Measurements from ENCODE around the gene EPC2. TPM values are rescaled to one million over a fixed set of nuclear protein-coding genes. Genes with fewer than 3 reads are reported as not detected.

The EPC2 gene
- polyA plus RNA-seq, 1 of the 3 experiments (the other 2 are of a cell fraction) = 8.8 TPM

GRCh38 chr2:148619560-148620195 lies 24.9 kb upstream of the EPC2 start:
- H3K4me2 ChIP-seq = no peak overlapping the region
- ChIA-PET POLR2A (interaction anchor here (0.7 kb wide), 1 partner anchor 23 kb away, joined by 3 read pairs; no protein-coding TSS in a partner anchor), CTCF (interaction anchor here (1.0 kb wide), 1 partner anchor 83 kb away, joined by 3 read pairs; no protein-coding TSS in a partner anchor)
- H3K4me1 ChIP-seq (ENCODE audit: control insufficient read depth in 1 of 2, insufficient read depth in 2 of 2, low read depth in 1 of 2, low read length in 1 of 2) = peaks cover 4 to 9% of the 10 kb centered on the region in 2 experiments; a peak in 2 of 4 replicates
- H3K27ac ChIP-seq (ENCODE audit: low read depth in 2 of 2, low read length in 1 of 2) = no peak overlapping the region
- no peaks in the 10 kb centered on the region for H3K79me2 ChIP-seq (ENCODE audit: insufficient read depth)
- no peaks in the 10 kb centered on the region for H3K9me3 ChIP-seq
- H3K9me2 ChIP-seq = no peaks in the 10 kb centered on the region
- no peak for TF ChIP-seq FOXM1 (IDR thresholded peaks at IDR 0.05; ENCODE audit: low read depth)
- TF ChIP-seq GABPA (IDR thresholded peaks at IDR 0.05; ENCODE audit: low read depth) = no peak
- TF ChIP-seq IRF3 (IDR thresholded peaks at IDR 0.05; ENCODE audit: low read depth, low read length) = no peak
- no peak for TF ChIP-seq USF2 (IDR thresholded peaks at IDR 0.05; ENCODE audit: borderline replicate concordance, low read depth, low read length)
- TF ChIP-seq RCOR1 (IDR thresholded peaks at IDR 0.05; ENCODE audit: low read length) = no peak
- H3K4me3 ChIP-seq (ENCODE audit: low read depth in 2 of 2, low read length in 1 of 2) = no peak overlapping the region
- WGBS (ENCODE audit: low lambda C conversion rate) = 27% methylated on average over 4 of the region's 4 CpGs
- no peaks in the 10 kb centered on the region for H3K36me3 ChIP-seq (replicated peaks in 1 of 2; ENCODE audit: control insufficient read depth in 1 of 2, insufficient read depth in 2 of 2, low read length in 1 of 2)
- H3F3A ChIP-seq (replicated peaks; ENCODE audit: insufficient read depth) = peaks cover 4% of the 10 kb centered on the region
- no peaks in the 10 kb centered on the region for H4K20me1 ChIP-seq (ENCODE audit: insufficient read depth)
- H3K27me3 ChIP-seq (ENCODE audit: insufficient read depth) = no peaks in the 10 kb centered on the region
- no peak overlapping the region for H3K9ac ChIP-seq
- H2AFZ ChIP-seq (ENCODE audit: low read depth) = no peak overlapping the region
- no peak for DNase-seq

GRCh38 chr2:148622366-148622765 lies 22.2 kb upstream of the EPC2 start:
- Histone ChIP-seq H3K9me3 (no peaks in the 10 kb centered on the region), H4K20me1 (ENCODE audit: insufficient read depth) (no peaks in the 10 kb centered on the region), H3K4me2 (no peak overlapping the region), H3K9me2 (no peaks in the 10 kb centered on the region), H3K79me2 (ENCODE audit: insufficient read depth) (no peaks in the 10 kb centered on the region), H3K36me3 (replicated peaks in 1 of 2; ENCODE audit: control insufficient read depth in 1 of 2, insufficient read depth in 2 of 2, low read length in 1 of 2) (no peaks in the 10 kb centered on the region), H3K4me3 (ENCODE audit: low read depth in 2 of 2, low read length in 1 of 2) (no peak overlapping the region), H3K27ac (ENCODE audit: low read depth in 2 of 2, low read length in 1 of 2) (no peak overlapping the region), H3K9ac (no peak overlapping the region), H3F3A (replicated peaks; ENCODE audit: insufficient read depth) (no peaks in the 10 kb centered on the region), H2AFZ (ENCODE audit: low read depth) (no peak overlapping the region), H3K27me3 (ENCODE audit: insufficient read depth) (no peaks in the 10 kb centered on the region; the same call in 1 of the 2 replicates), H3K4me1 (ENCODE audit: control insufficient read depth in 1 of 2, insufficient read depth in 2 of 2, low read depth in 1 of 2, low read length in 1 of 2) (no peaks in the 10 kb centered on the region)
- TF ChIP-seq JUND (IDR thresholded peaks at IDR 0.05) = no peak
- no peak for TF ChIP-seq EP300 (IDR thresholded peaks at IDR 0.05; ENCODE audit: borderline replicate concordance in 1 of 2, low read depth in 1 of 2, low read length in 1 of 2)
- no peak for TF ChIP-seq GATA2 (CRISPR knock-in tag; IDR thresholded peaks at IDR 0.05)
- no peak for TF ChIP-seq USF1 (IDR thresholded peaks at IDR 0.05; ENCODE audit: borderline replicate concordance, low read depth)
- no peak for TF ChIP-seq EZH2phosphoT487 (IDR thresholded peaks at IDR 0.05; ENCODE audit: borderline replicate concordance, low read depth)
- TF ChIP-seq RXRA (IDR thresholded peaks at IDR 0.05; ENCODE audit: borderline replicate concordance, low read depth) = no peak
- TF ChIP-seq NRF1 (IDR thresholded peaks at IDR 0.05; ENCODE audit: low read depth, low read length) = no peak
- TF ChIP-seq FOXM1 (IDR thresholded peaks at IDR 0.05; ENCODE audit: low read depth) = no peak
- no peak for TF ChIP-seq RAD21 (IDR thresholded peaks at IDR 0.05; ENCODE audit: low read length)
- no peak for TF ChIP-seq POLR2AphosphoS5 (IDR thresholded peaks at IDR 0.05; ENCODE audit: low read depth, low read length)
- TF ChIP-seq PBX3 (IDR thresholded peaks at IDR 0.05) = no peak
- no peak for TF ChIP-seq MAX (IDR thresholded peaks at IDR 0.05; ENCODE audit: low read depth)
- TF ChIP-seq RFX5 (IDR thresholded peaks at IDR 0.05; ENCODE audit: low read length) = no peak
- no peak for TF ChIP-seq CTCF (IDR thresholded peaks at IDR 0.05)
- WGBS (ENCODE audit: low lambda C conversion rate) = 34% methylated on average over 3 of the region's 3 CpGs
- POLR2A ChIA-PET = no interaction called here
- CTCF ChIA-PET = no interaction called here
- DNase-seq = no peak
